Caco-2 (cell line): ENCODE data around the gene NUMBL. TPM values are rescaled to one million over a fixed set of nuclear protein-coding genes. Genes with fewer than 3 reads are reported as not detected.

Source experiments
- BruUV-seq: library from RNA; stranded (reverse); fragments of 400-500 nt; replicated peaks from 2 replicates; lab custom pipeline; 2021; lab: Mats Ljungman, UMichigan
- CTCF ChIA-PET: fragments of 300-600 bp; sonication (Branson Sonifier 250); formaldehyde crosslinking; loops from one replicate; lab custom pipeline; 2022; ENCODE audit warnings: antibody characterized with exemption; lab: Charles Lee
- POLR2A ChIA-PET: fragments of 300-600 bp; sonication (Branson Sonifier 250); formaldehyde crosslinking; loops from one replicate; lab custom pipeline; 2022; ENCODE audit warnings: antibody characterized with exemption; lab: Charles Lee
- DNase-seq, 2 experiments: peaks; one replicate each; pipeline versions ENCODE4 v3.0.0 to v3.0.0-alpha.2; 2020 to 2022
- H3K27me3 ChIP-seq: replicated peaks from 2 replicates; pipeline ENCODE4 v1.6.0; 2011; ENCODE audit warnings: low read length; ENCODE audit not compliant: control insufficient read depth, insufficient read depth
- H3K36me3 ChIP-seq: 2 replicates; pipeline ENCODE4 v1.5.1; 2011; ENCODE audit warnings: low read length; ENCODE audit not compliant: control insufficient read depth, insufficient read depth
- H3K4me1 ChIP-seq: fragments of 250-450 bp; sonication (Bioruptor Pico); 2 replicates; pipeline ENCODE4 v1.5.1; 2020; ENCODE audit warnings: mild to moderate bottlenecking
- H3K4me3 ChIP-seq: 2 replicates; pipeline ENCODE4 v1.5.1; 2011; ENCODE audit warnings: low read depth, mild to moderate bottlenecking, control low read depth, low read length
- H3K9me3 ChIP-seq: fragments of 250-450 bp; sonication (Bioruptor Pico); 2 replicates; pipeline ENCODE4 v1.5.1; 2020; ENCODE audit warnings: mild to moderate bottlenecking, moderate library complexity
- H3K27ac Mint-ChIP-seq: one replicate; pipeline ENCODE4 v1.8.0; 2022; ENCODE audit warnings: mixed read lengths; ENCODE audit not compliant: unreplicated experiment
- H3K27me3 Mint-ChIP-seq: one replicate; pipeline ENCODE4 v1.8.0; 2022; ENCODE audit warnings: mixed read lengths; ENCODE audit not compliant: insufficient read depth, unreplicated experiment
- H3K36me3 Mint-ChIP-seq: one replicate; pipeline ENCODE4 v1.8.0; 2022; ENCODE audit warnings: mild to moderate bottlenecking, mixed read lengths; ENCODE audit not compliant: insufficient read depth, unreplicated experiment
- H3K4me1 Mint-ChIP-seq: one replicate; pipeline ENCODE4 v1.8.0; 2022; ENCODE audit warnings: low read depth, mixed read lengths; ENCODE audit not compliant: unreplicated experiment
- H3K4me3 Mint-ChIP-seq: one replicate; pipeline ENCODE4 v1.8.0; 2022; ENCODE audit warnings: mild to moderate bottlenecking, moderate library complexity, mixed read lengths; ENCODE audit not compliant: unreplicated experiment
- H3K9me3 Mint-ChIP-seq: one replicate; pipeline ENCODE4 v1.8.0; 2022; ENCODE audit warnings: mixed read lengths; ENCODE audit not compliant: unreplicated experiment
- intact Hi-C: fragments of 100-400 bp; cut with micrococcal nuclease; formaldehyde crosslinking; loops from one replicate; pipeline ENCODE4 v1.10.0; 2022; ENCODE audit not compliant: unreplicated experiment
- total RNA-seq: library from RNA; stranded (reverse); gene quantifications from 2 replicates; pipeline ENCODE4 v1.2.3, GENCODE V29; 2022
- TF ChIP-seq, protein P1 (sequence below), 2 experiments: fragments of 200-600 bp in 1 of 2; IDR thresholded peaks; 1 replicate in 1 of 2; 2 replicates in 1 of 2; pipeline versions ENCODE4 v1.5.1 to v1.8.0; 2011 to 2022; ENCODE audit warnings: antibody characterized with exemption in 1 of 2, control low read depth in 1 of 2, inconsistent platforms in 1 of 2, low read depth in 1 of 2, low read length in 1 of 2, mild to moderate bottlenecking in 1 of 2, moderate library complexity in 1 of 2; ENCODE audit not compliant: insufficient read depth in 1 of 2, severe bottlenecking in 1 of 2, unreplicated experiment in 1 of 2

NUMBL gene
- total RNA-seq, 1 experiment from 2014 or later = 22.0 TPM

DNA sequence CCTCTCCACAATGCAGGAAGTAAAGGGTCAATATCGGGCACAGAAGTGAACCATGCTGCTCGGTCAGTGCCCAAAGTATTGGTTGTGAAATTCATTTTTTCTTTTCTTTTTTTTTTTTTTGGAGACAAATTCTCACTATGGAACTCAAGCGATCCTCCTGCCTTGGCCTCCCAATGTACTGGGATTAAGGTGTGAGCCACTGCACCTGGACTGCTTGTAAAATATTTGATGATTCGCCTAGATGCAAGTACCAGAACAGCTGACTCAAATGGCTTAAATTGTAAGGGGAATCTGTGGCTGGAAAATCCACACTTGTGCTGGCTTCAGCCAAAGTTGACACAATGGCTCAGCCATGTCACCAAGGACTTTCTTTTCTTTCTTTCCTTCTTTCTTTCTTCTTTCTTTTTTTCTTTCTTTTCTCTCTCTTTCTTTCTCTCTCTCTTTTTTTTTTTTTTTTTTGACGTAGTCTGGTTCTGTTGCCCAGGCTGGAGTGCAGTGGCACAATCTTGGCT, 43.7 kb downstream of the NUMBL start:
- CTCF ChIA-PET = interaction anchor here (0.6 to 1.0 kb wide), 2 partner anchors 16 to 995 kb away, joined by 4 read pairs; no protein-coding TSS in a partner anchor
- Histone ChIP-seq H3K36me3 (no peaks in the 10 kb centered on the region), H3K4me3 (peak overlapping the region; percentile 29), H3K4me1 (0 out of 2 replicates have a peak, but pooled peaks cover 3% of the 10 kb centered on the region), H3K9me3 (no peaks in the 10 kb centered on the region), H3K27me3 (no peaks in the 10 kb centered on the region)
- Mint-ChIP-seq H3K27ac (peak overlapping the region; percentile 2), H3K27me3 (no peaks in the 10 kb centered on the region), H3K9me3 (peaks cover 9% of the 10 kb centered on the region), H3K36me3 (no peaks in the 10 kb centered on the region), H3K4me3 (peak overlapping the region; percentile 71), H3K4me1 (peaks cover 11% of the 10 kb centered on the region)
- TF ChIP-seq, protein P1, sequence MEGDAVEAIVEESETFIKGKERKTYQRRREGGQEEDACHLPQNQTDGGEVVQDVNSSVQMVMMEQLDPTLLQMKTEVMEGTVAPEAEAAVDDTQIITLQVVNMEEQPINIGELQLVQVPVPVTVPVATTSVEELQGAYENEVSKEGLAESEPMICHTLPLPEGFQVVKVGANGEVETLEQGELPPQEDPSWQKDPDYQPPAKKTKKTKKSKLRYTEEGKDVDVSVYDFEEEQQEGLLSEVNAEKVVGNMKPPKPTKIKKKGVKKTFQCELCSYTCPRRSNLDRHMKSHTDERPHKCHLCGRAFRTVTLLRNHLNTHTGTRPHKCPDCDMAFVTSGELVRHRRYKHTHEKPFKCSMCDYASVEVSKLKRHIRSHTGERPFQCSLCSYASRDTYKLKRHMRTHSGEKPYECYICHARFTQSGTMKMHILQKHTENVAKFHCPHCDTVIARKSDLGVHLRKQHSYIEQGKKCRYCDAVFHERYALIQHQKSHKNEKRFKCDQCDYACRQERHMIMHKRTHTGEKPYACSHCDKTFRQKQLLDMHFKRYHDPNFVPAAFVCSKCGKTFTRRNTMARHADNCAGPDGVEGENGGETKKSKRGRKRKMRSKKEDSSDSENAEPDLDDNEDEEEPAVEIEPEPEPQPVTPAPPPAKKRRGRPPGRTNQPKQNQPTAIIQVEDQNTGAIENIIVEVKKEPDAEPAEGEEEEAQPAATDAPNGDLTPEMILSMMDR (IDR thresholded peaks at IDR 0.05; ENCODE audit: insufficient read depth in 1 of 2, low read depth in 1 of 2, low read length in 1 of 2, severe bottlenecking in 1 of 2, unreplicated experiment in 1 of 2) = no peak
- POLR2A ChIA-PET = interaction anchor here (0.6 kb wide), 2 partner anchors 14 to 617 kb away, joined by 4 read pairs; no protein-coding TSS in a partner anchor
- intact Hi-C loops = no loop called here
- DNase-seq = no peak
- no TSS peak for BruUV-seq

DNA sequence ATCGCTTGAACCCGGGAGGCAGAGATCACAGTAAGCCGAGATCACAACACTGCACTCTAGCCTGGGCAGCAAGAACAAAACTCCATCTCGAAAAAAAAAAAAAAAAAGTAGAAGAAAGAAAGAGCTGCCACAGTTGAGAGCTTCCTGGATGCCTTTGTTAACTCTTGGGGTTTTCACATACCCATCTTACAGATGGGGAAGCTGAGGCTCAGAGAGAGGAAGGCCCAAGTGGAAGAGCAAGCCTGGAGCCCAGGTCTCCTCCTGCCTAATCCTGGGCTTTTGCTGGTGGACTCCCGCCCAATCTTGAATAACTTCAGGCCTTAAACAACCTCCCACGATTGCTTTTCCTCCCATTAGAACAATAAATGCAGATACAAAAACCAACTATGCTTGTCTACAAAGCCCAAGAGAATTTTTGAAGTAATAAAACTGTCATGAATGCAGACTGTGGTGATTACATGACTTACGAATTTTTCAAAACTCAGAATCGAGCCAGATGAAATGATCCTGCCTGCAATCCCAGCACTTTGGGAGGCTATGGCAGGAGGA, 47.6 kb downstream of the NUMBL start:
- Histone ChIP-seq H3K4me3 (no peak overlapping the region), H3K4me1 (0 out of 2 replicates have a peak, but pooled peaks cover 3% of the 10 kb centered on the region), H3K36me3 (no peaks in the 10 kb centered on the region), H3K27me3 (no peaks in the 10 kb centered on the region), H3K9me3 (no peaks in the 10 kb centered on the region)
- TF ChIP-seq, protein P1 (IDR thresholded peaks at IDR 0.05; ENCODE audit: insufficient read depth in 1 of 2, low read depth in 1 of 2, low read length in 1 of 2, severe bottlenecking in 1 of 2, unreplicated experiment in 1 of 2) = no peak
- ChIA-PET POLR2A (no interaction called here), CTCF (no interaction called here)
- H3K4me1 Mint-ChIP-seq = peaks cover 11% of the 10 kb centered on the region
- H3K27me3 Mint-ChIP-seq = no peaks in the 10 kb centered on the region
- DNase-seq = no peak
- no peaks in the 10 kb centered on the region for H3K36me3 Mint-ChIP-seq
- no peak overlapping the region for H3K27ac Mint-ChIP-seq
- no TSS peak for BruUV-seq
- intact Hi-C loops = no loop called here
- H3K4me3 Mint-ChIP-seq = no peak overlapping the region
- H3K9me3 Mint-ChIP-seq = no peaks in the 10 kb centered on the region

DNA sequence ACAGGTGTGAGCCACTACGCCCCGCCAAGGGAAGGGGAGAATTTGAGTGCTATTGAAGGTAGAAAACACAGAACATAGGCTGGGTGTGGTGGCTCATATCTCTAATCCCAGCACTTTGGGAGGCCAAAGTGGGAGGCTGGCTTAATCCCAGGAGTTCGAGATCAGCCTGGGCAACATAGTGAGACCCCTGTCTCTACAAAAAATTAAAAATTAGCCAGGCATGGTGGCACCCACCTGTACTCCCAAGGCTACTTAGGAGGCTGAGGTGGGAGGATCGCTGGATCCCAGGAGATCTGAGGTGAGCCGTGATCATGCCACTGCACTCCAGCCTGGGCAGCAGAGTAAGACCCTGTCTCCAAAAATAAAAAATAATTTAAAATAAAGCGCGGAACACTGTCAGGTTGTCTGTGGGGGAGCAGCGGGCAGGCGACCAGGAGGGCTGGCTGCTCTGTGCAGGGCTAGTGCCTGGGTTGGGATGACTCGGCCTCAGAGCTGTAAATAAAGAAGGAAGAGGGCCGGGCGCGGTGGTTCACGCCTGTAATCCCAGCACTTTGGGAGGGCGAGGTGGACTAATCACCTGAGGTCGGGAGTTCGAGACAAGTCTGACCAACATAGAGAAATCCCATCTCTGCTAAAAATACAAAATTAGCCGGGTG, 48.3 kb downstream of the NUMBL start:
- no peak overlapping the region for H3K27ac Mint-ChIP-seq
- intact Hi-C loops = no loop called here
- H3K4me3 Mint-ChIP-seq = no peak overlapping the region
- DNase-seq = no peak
- BruUV-seq = no TSS peak
- Histone ChIP-seq H3K4me1 (0 out of 2 replicates have a peak, but pooled peaks cover 3% of the 10 kb centered on the region), H3K36me3 (no peaks in the 10 kb centered on the region), H3K27me3 (no peaks in the 10 kb centered on the region), H3K4me3 (no peak overlapping the region), H3K9me3 (no peaks in the 10 kb centered on the region)
- no peaks in the 10 kb centered on the region for H3K27me3 Mint-ChIP-seq
- H3K36me3 Mint-ChIP-seq = no peaks in the 10 kb centered on the region
- POLR2A ChIA-PET = no interaction called here
- H3K4me1 Mint-ChIP-seq = peaks cover 11% of the 10 kb centered on the region
- CTCF ChIA-PET = interaction anchor here (0.7 kb wide), 1 partner anchor 108 kb away, joined by 3 read pairs; no protein-coding TSS in a partner anchor
- no peaks in the 10 kb centered on the region for H3K9me3 Mint-ChIP-seq
- TF ChIP-seq, protein P1 (IDR thresholded peaks at IDR 0.05; ENCODE audit: insufficient read depth in 1 of 2, low read depth in 1 of 2, low read length in 1 of 2, severe bottlenecking in 1 of 2, unreplicated experiment in 1 of 2) = no peak
